A673 (cell line): ENCODE results near the gene SVOPL. TPM values are rescaled to one million over a fixed set of nuclear protein-coding genes. Genes with fewer than 3 reads are reported as not detected.

Experiments used
- BruUV-seq: library from RNA; stranded (reverse); fragments of 400-500 nt; replicated peaks from 2 replicates; lab custom pipeline; 2021; lab: Mats Ljungman, UMichigan
- CTCF ChIA-PET: fragments of 300-600 bp; sonication (Branson Sonifier 250); formaldehyde crosslinking; loops from one replicate; lab custom pipeline; 2022; ENCODE audit warnings: antibody characterized with exemption; lab: Charles Lee
- POLR2A ChIA-PET: fragments of 300-600 bp; sonication (Branson Sonifier 250); formaldehyde crosslinking; loops from one replicate; lab custom pipeline; 2022; ENCODE audit warnings: antibody characterized with exemption; ENCODE audit not compliant: low non-redundant PET; lab: Charles Lee
- DNase-seq: peaks from one replicate; pipeline ENCODE4 v3.0.0-alpha.2; 2015; ENCODE audit warnings: low spot score
- H3K27ac ChIP-seq: fragments of 200-600 bp; sonication (generic); 2 replicates; pipeline ENCODE4 v1.5.1; 2016; ENCODE audit warnings: mixed run types, low read depth, mild to moderate bottlenecking, mixed read lengths, antibody characterized with exemption, low read length; ENCODE audit not compliant: poor library complexity, severe bottlenecking
- H3K27me3 ChIP-seq: fragments of 200-600 bp; sonication (generic); replicated peaks from 2 replicates; pipeline ENCODE4 v1.6.1; 2017; ENCODE audit warnings: mixed run types, low read depth, mild to moderate bottlenecking, mixed read lengths, antibody characterized with exemption, low read length; ENCODE audit not compliant: insufficient read depth, poor library complexity
- H3K36me3 ChIP-seq: fragments of 200-600 bp; sonication (generic); 2 replicates; pipeline ENCODE4 v1.6.1; 2016; ENCODE audit warnings: mixed run types, mild to moderate bottlenecking, mixed read lengths, antibody characterized with exemption, low read length; ENCODE audit not compliant: insufficient read depth, poor library complexity, severe bottlenecking
- H3K4me1 ChIP-seq: fragments of 200-600 bp; sonication (generic); 2 replicates; pipeline ENCODE4 v1.6.1; 2017; ENCODE audit warnings: mixed run types, mild to moderate bottlenecking, mixed read lengths, antibody characterized with exemption, low read length; ENCODE audit not compliant: insufficient read depth, poor library complexity, severe bottlenecking
- H3K4me3 ChIP-seq: fragments of 200-600 bp; sonication (generic); 2 replicates; pipeline ENCODE4 v1.5.1; 2016; ENCODE audit warnings: low read depth, mixed run types, mild to moderate bottlenecking, mixed read lengths, low read length; ENCODE audit not compliant: poor library complexity, severe bottlenecking
- H3K9me3 ChIP-seq: fragments of 200-600 bp; sonication (generic); 2 replicates; pipeline ENCODE4 v1.6.1; 2016; ENCODE audit warnings: mixed run types, low read depth, mild to moderate bottlenecking, mixed read lengths, antibody characterized with exemption, low read length; ENCODE audit not compliant: poor library complexity, severe bottlenecking
- CTCF ChIP-seq: fragments of 300-800, 200-600 bp; sonication (generic); conservative IDR thresholded peaks from 2 replicates; pipeline ENCODE4 v1.5.1; 2017; ENCODE audit warnings: low read depth, mild to moderate bottlenecking, antibody characterized with exemption, low read length, moderate library complexity, mixed read lengths
- EZH2 ChIP-seq: fragments of 200-600 bp; sonication (generic); IDR thresholded peaks from 2 replicates; pipeline ENCODE4 v1.6.1; 2017; ENCODE audit warnings: borderline replicate concordance, low read depth, mild to moderate bottlenecking, mixed read lengths, antibody characterized with exemption, low read length; ENCODE audit not compliant: poor library complexity, severe bottlenecking
- intact Hi-C: fragments of 100-400 bp; cut with micrococcal nuclease; formaldehyde crosslinking; loops from one replicate; pipeline ENCODE4 v1.10.0; 2022; ENCODE audit not compliant: unreplicated experiment
- total RNA-seq: library from RNA; stranded (reverse); gene quantifications from 2 replicates; pipeline ENCODE4 v1.2.3, GENCODE V29; 2021

The SVOPL gene
- total RNA-seq, 1 experiment from 2014 or later = not detected

- no peak for TF ChIP-seq EZH2
- TF ChIP-seq CTCF = no peak
- ChIA-PET POLR2A (no interaction called here), CTCF (no interaction called here)
- intact Hi-C loops = no loop called here
- Histone ChIP-seq H3K9me3 (no peaks in the 10 kb centered on the region), H3K4me3 (no peak overlapping the region), H3K4me1 (peaks cover 9% of the 10 kb centered on the region), H3K36me3 (no peaks in the 10 kb centered on the region), H3K27ac (no peak overlapping the region), H3K27me3 (peaks cover 16% of the 10 kb centered on the region)
- no peak for DNase-seq
- no TSS peak for BruUV-seq
These were observed 78.3 kb downstream of the SVOPL start for GRCh38 chr7:138622841-138623240.

- POLR2A ChIA-PET = no interaction called here
- Histone ChIP-seq H3K27me3 (peaks cover 13% of the 10 kb centered on the region), H3K4me1 (no peaks in the 10 kb centered on the region), H3K36me3 (no peaks in the 10 kb centered on the region), H3K4me3 (no peak overlapping the region), H3K27ac (no peak overlapping the region), H3K9me3 (no peaks in the 10 kb centered on the region)
- BruUV-seq = no TSS peak
- intact Hi-C loops = no loop called here
- CTCF ChIA-PET = no interaction called here
- DNase-seq = no peak
- TF ChIP-seq CTCF = no peak
These were observed 82.2 kb downstream of the SVOPL start for GRCh38 chr7:138618933-138619332.

- Histone ChIP-seq H3K4me3 (no peak overlapping the region), H3K36me3 (no peaks in the 10 kb centered on the region), H3K27ac (no peak overlapping the region), H3K4me1 (no peaks in the 10 kb centered on the region), H3K27me3 (peaks cover 13% of the 10 kb centered on the region), H3K9me3 (no peaks in the 10 kb centered on the region)
- no peak for DNase-seq
- CTCF ChIA-PET = no interaction called here
- POLR2A ChIA-PET = no interaction called here
- intact Hi-C loops = no loop called here
- BruUV-seq = no TSS peak
- TF ChIP-seq CTCF (no peak), EZH2 (no peak)
These were observed 82.7 kb downstream of the SVOPL start for GRCh38 chr7:138618506-138618905.
